Skeletal muscle tissue (tissue), 5 donors: Measurements from ENCODE around the gene RNLS. TPM values are rescaled to one million over a fixed set of nuclear protein-coding genes. Genes with fewer than 3 reads are reported as not detected.
A peak's percentile ranks its signal among the peaks of the same experiment; 100 is the strongest.

Experiments used
- H3K27ac ChIP-seq: one replicate; pipeline ENCODE4 v1.7.0; 2013; ENCODE audit warnings: mild to moderate bottlenecking, low read depth, low read length, inconsistent platforms
- H3K27me3 ChIP-seq, 3 donors: one replicate each; pipeline ENCODE4 v1.7.0; 2013; ENCODE audit warnings: low read length in 3 of 3; ENCODE audit not compliant: control insufficient read depth in 3 of 3, insufficient read depth in 3 of 3
- H3K36me3 ChIP-seq, 3 donors: one replicate each; pipeline ENCODE4 v1.7.0; 2013; ENCODE audit warnings: low read length in 3 of 3; ENCODE audit not compliant: control insufficient read depth in 3 of 3, insufficient read depth in 3 of 3
- H3K4me1 ChIP-seq, 3 donors: one replicate each; pipeline ENCODE4 v1.7.0; 2013; ENCODE audit warnings: low read length in 3 of 3, mild to moderate bottlenecking in 3 of 3; ENCODE audit not compliant: control insufficient read depth in 3 of 3, insufficient read depth in 3 of 3
- H3K4me3 ChIP-seq, 3 donors: one replicate each; pipeline ENCODE4 v1.7.0; 2013; ENCODE audit warnings: low read length in 3 of 3
- H3K9ac ChIP-seq, 3 donors: one replicate each; pipeline ENCODE4 v1.7.0; 2013; ENCODE audit warnings: low read length in 3 of 3, mild to moderate bottlenecking in 3 of 3, moderate library complexity in 2 of 3, low read depth in 1 of 3
- H3K9me3 ChIP-seq, 3 donors: one replicate each; pipeline ENCODE4 v1.7.0; 2013; ENCODE audit warnings: low read length in 3 of 3; ENCODE audit not compliant: control insufficient read depth in 3 of 3
- small RNA-seq: library from RNA; depleted of rRNA; stranded (forward); fragments of <200 nt; gene quantifications from one replicate; pipeline ENCODE3, GENCODE V24; 2014
- total RNA-seq: library from RNA; depleted of rRNA; stranded (reverse); fragments of >200 nt; gene quantifications from one replicate; pipeline ENCODE4 v1.2.3, GENCODE V29; 2014
- donor health status: Osteomylitis.

RNLS gene
- total RNA-seq, 1 donor from 2014 or later: 4.7 TPM

GRCh38 chr10:88226071-88226659 is 357.0 kb downstream of the RNLS start:
- no peak overlapping the region for H3K4me3 ChIP-seq
- no peaks in the 10 kb centered on the region for H3K9me3 ChIP-seq
- no peak overlapping the region for H3K9ac ChIP-seq
- peak overlapping the region; percentile 73 for H3K27ac ChIP-seq
- peaks cover 11 to 26% (median 18%) of the 10 kb centered on the region in 3 donors for H3K4me1 ChIP-seq
- H3K36me3 ChIP-seq: no peaks in the 10 kb centered on the region
- H3K27me3 ChIP-seq: no peaks in the 10 kb centered on the region

Small RNA genes within 50 kb of the gene (small RNA-seq; reads per million reads assigned to genes)
- not detected for gene AL353149.1
- gene RF00019: not detected

Other genes with a start within 250 kb of the RNLS start
- gene LIPJ, start 3.4 kb upstream of the RNLS start, total RNA-seq: 0.52 TPM
- not detected for gene LIPF, start 81.1 kb upstream of the RNLS start, total RNA-seq
- gene LIPK, start 122.9 kb upstream of the RNLS start, total RNA-seq: not detected
- not detected for gene LIPN, start 176.7 kb upstream of the RNLS start, total RNA-seq
- under 0.01 TPM for gene LIPM, start 219.4 kb upstream of the RNLS start, total RNA-seq